ENCODE results near the gene NUP188.

- TF ChIP-seq SUZ12 (IDR thresholded peaks at IDR 0.05; ENCODE audit: extremely low read depth, insufficient read depth, insufficient read length): no peak
- TF ChIP-seq YY1 (IDR thresholded peaks at IDR 0.05; ENCODE audit: insufficient read depth, insufficient read length): no peak
- TF ChIP-seq ZNF274 (IDR thresholded peaks at IDR 0.05; ENCODE audit: low read depth, low read length): no peak
Observed at GRCh38 chr9:128901822-128902221, 45.7 kb upstream of the NUP188 start.

Measured in NT2/D1 (cell line).